ENCODE results near the gene BOLL.
A peak's percentile ranks its signal among the peaks of the same experiment; 100 is the strongest.

Gene BOLL

DNA sequence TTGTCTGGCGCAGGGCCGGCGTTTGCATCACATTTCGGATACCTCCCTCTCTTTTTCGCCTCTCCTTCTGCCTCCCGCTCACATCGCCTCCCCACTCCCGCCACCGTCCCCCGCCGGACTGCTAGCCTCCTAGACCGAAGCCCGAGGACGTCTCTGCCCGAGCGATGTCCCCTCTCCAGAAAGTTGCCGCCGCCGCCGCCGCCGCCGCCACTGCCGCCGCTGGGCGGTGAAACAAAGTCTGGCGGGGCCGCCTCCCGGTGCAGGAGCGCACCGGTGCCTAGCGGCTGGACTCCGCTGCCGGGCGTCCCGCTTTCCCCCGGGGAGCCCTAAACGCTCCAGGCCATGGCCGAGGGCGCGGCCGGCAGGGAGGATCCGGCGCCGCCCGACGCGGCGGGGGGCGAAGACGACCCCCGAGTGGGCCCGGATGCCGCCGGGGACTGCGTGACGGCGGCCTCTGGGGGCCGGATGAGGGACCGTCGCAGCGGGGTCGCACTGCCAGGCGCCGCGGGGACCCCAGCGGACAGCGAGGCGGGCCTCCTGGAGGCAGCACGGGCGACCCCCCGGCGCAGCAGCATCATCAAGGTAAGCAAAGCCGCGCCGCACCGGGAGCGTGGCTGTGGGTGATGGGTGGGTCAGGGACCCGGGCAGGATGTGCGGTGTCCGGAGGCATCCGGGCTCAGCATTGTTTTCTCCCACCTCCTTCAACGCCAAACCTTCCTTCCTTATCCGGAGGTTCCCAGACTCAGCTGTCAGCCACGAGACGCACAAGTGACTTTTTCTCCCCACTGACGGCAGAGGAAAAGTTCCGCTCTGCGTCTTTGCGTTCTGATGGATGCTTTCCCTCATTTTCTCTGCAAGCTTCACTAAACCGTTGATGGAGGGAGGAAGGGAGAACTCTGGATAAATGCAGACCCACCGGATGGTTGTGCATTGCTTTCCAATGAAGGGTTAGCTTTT is 19.9 kb upstream of the BOLL start:
- TF ChIP-seq, protein P1, sequence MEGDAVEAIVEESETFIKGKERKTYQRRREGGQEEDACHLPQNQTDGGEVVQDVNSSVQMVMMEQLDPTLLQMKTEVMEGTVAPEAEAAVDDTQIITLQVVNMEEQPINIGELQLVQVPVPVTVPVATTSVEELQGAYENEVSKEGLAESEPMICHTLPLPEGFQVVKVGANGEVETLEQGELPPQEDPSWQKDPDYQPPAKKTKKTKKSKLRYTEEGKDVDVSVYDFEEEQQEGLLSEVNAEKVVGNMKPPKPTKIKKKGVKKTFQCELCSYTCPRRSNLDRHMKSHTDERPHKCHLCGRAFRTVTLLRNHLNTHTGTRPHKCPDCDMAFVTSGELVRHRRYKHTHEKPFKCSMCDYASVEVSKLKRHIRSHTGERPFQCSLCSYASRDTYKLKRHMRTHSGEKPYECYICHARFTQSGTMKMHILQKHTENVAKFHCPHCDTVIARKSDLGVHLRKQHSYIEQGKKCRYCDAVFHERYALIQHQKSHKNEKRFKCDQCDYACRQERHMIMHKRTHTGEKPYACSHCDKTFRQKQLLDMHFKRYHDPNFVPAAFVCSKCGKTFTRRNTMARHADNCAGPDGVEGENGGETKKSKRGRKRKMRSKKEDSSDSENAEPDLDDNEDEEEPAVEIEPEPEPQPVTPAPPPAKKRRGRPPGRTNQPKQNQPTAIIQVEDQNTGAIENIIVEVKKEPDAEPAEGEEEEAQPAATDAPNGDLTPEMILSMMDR (IDR thresholded peaks at IDR 0.05; ENCODE audit: insufficient read depth, low read length, missing control alignments), result no peak
- ChIA-PET CTCF (interaction anchor here (1.0 to 4.5 kb wide), 7 partner anchors 180 to 492 kb away, joined by 3 to 38 read pairs (median 5); no protein-coding TSS in a partner anchor), POLR2A (no interaction called here)
- H3K4me3 ChIP-seq (ENCODE audit: low read depth, low read length), result peak overlapping the region; percentile 67
- no peak for DNase-seq (ENCODE audit: low read depth, low spot score)

DNA sequence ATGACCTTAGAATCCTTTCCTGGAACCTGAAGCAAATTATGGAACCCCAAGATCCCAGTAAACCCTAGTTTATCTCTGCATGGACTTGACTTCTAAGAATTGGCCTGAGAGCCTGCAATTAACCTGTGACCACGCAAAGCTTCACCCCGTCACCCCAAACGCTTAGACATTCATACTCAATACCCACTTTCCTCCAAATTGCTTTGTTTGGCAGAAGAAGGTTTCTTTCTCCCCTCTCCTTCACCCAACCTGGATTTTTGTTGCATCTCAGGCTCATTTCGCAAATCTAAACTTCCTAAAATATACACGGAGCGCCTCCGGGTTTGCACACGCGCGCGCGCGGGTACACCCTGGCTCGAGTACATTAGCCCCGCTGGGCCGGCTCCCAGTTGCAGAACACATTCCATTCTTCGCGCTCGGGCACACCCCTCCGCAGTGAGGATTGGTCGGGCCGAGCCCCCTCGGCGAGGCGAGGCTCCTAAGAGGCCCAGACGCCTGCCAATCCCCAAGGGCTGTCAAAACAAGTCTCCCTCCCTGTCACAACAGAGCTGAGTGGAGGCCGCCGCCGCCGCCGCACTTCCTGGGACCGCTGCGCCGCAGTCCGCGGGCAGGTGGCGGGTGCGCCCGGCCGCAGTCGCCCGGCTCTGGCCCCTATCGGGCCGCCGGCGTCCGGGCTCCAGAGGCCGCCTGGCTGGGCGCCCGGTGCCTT is 19.1 kb upstream of the BOLL start, which contains the start of gene PLCL1:
Gene PLCL1, plus strand, starts transcription at position 545 of the 709 bp plus-strand sequence.
- TF ChIP-seq, protein P1 (IDR thresholded peaks at IDR 0.05; ENCODE audit: insufficient read depth, low read length, missing control alignments), result no peak
- H3K4me3 ChIP-seq (ENCODE audit: low read depth, low read length), result peak within 1 kb of the TSS; percentile 67
- CTCF ChIA-PET, result interaction anchor here (1.0 to 4.5 kb wide), 6 partner anchors 180 to 493 kb away, joined by 3 to 38 read pairs (median 5); no protein-coding TSS in a partner anchor
- POLR2A ChIA-PET, result no interaction called here
- DNase-seq (ENCODE audit: low read depth, low spot score), result peak; percentile 60

DNA sequence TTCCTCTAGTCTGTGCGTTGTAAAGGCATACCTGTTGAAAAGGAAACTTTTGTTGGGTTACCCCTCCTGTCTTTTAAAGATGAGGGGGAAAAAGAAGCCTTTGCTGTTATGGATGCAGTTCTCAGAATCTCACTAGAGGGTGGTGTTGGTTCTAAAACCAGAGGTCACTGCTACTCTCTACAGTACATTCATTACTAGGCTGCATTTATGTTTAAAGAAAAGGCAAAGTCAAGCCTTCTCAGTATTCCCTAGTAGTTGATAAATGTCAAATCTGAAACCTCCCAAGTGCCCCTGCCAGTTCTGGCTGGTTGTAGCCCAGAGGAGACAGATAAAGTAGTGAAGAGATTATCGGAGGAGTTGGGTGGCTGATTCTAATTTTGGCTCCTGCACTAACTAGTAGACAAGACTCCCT is 17.9 kb upstream of the BOLL start:
- ChIA-PET CTCF (interaction anchor here (1.0 to 4.5 kb wide), 5 partner anchors 250 to 494 kb away, joined by 3 to 38 read pairs (median 6); no protein-coding TSS in a partner anchor), POLR2A (no interaction called here)
- TF ChIP-seq, protein P1 (IDR thresholded peaks at IDR 0.05; ENCODE audit: insufficient read depth, low read length, missing control alignments), result peak; percentile 71
- DNase-seq (ENCODE audit: low read depth, low spot score), result no peak
- H3K4me3 ChIP-seq (ENCODE audit: low read depth, low read length), result no peak overlapping the region

DNA sequence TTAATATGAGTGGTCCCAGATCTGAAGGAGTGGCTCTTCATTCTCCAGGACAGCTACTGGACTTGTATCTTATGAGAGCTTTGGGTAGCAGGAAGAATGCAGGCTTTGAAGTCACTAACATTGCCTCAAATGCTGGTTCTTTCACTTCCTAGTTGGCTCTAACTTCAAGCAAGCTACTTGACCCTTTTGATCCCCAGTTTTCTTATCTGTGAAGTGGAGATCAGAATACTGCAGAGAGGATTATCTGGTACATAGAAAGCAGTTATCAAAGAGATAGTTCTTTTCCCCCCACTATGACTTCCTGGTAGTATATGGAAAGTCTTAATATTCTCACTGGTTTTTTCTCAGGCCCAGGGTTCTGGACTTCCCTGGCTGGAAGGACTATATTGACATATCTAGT is 15.9 kb upstream of the BOLL start:
- ChIA-PET CTCF (interaction anchor here (1.0 to 5.3 kb wide), 5 partner anchors 37 to 497 kb away, joined by 3 to 42 read pairs (median 6); no protein-coding TSS in a partner anchor), POLR2A (no interaction called here)
- no peak for DNase-seq (ENCODE audit: low read depth, low spot score)
- H3K4me3 ChIP-seq (ENCODE audit: low read depth, low read length), result no peak overlapping the region
- TF ChIP-seq, protein P1 (IDR thresholded peaks at IDR 0.05; ENCODE audit: insufficient read depth, low read length, missing control alignments), result no peak

DNA sequence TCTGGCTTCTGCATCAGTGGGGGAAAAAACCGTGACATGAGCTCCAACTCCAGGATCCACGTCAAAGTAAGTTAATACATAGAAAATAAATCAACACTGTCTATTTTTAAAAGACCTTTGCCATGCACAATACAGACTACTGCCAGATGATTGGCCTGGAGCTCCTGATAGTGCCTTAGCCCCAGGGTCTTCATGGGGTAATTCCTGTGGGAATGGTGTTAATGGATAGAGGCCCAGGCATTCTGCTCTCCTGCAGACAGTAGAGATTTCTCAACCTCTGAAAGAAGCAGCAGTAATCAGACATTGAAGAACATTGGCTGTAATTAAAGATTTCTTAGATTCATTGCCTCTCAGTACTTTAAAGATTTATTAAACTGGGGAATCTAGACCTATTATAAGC is 15.0 kb upstream of the BOLL start:
- DNase-seq (ENCODE audit: low read depth, low spot score), result no peak
- POLR2A ChIA-PET, result no interaction called here
- no peak overlapping the region for H3K4me3 ChIP-seq (ENCODE audit: low read depth, low read length)
- TF ChIP-seq, protein P1 (IDR thresholded peaks at IDR 0.05; ENCODE audit: insufficient read depth, low read length, missing control alignments), result no peak
- CTCF ChIA-PET, result interaction anchor here (1.2 to 5.3 kb wide), 4 partner anchors 38 to 498 kb away, joined by 3 to 42 read pairs (median 16); no protein-coding TSS in a partner anchor
